Measurements from ENCODE around the gene EFHC1. TPM values are rescaled to one million over a fixed set of nuclear protein-coding genes. Genes with fewer than 3 reads are reported as not detected.

Gene EFHC1
- total RNA-seq, 2 experiments from 2014 or later, result 20.7 to 24.8 TPM

- no TSS peak for BruUV-seq (replicated peaks)
- no peak overlapping the region for H3K27ac ChIP-seq (ENCODE audit: low read depth, low read length, poor library complexity, severe bottlenecking)
- intact Hi-C loops (cut with micrococcal nuclease; ENCODE audit: unreplicated experiment), result no loop called here
- no peak for DNase-seq (ENCODE audit: low spot score)
- H2AFZ ChIP-seq (ENCODE audit: low read length), result no peak overlapping the region
- H3K4me2 ChIP-seq (ENCODE audit: low read length), result no peak overlapping the region
- no peaks in the 10 kb centered on the region for H3K9me2 ChIP-seq (ENCODE audit: insufficient read depth, low read length)
- H3K4me1 ChIP-seq (ENCODE audit: insufficient read depth, low read length, poor library complexity, severe bottlenecking), result peaks cover 4% of the 10 kb centered on the region
- H4K20me1 ChIP-seq (ENCODE audit: insufficient read depth, low read length), result no peaks in the 10 kb centered on the region
- no peaks in the 10 kb centered on the region for H3K9me3 ChIP-seq (ENCODE audit: low read length)
- no peaks in the 10 kb centered on the region for H3K79me2 ChIP-seq (ENCODE audit: insufficient read depth, low read depth, low read length)
- peaks cover 87% of the 10 kb centered on the region for H3K36me3 ChIP-seq (ENCODE audit: insufficient read depth, low read length)
- POLR2A ChIA-PET, result no interaction called here
- TF ChIP-seq CTCF (conservative IDR thresholded peaks at IDR 0.05; ENCODE audit: low read length), result no peak
- no peak for TF ChIP-seq EZH2phosphoT487 (IDR thresholded peaks at IDR 0.05; ENCODE audit: borderline replicate concordance, low read depth, low read length)
- H3K4me3 ChIP-seq (ENCODE audit: low read depth, low read length, poor library complexity, severe bottlenecking), result no peak overlapping the region
- CTCF ChIA-PET (ENCODE audit: unreplicated experiment), result no interaction called here
Observed at GRCh38 chr6:52513896-52514295, 93.8 kb downstream of the EFHC1 start.

DNA sequence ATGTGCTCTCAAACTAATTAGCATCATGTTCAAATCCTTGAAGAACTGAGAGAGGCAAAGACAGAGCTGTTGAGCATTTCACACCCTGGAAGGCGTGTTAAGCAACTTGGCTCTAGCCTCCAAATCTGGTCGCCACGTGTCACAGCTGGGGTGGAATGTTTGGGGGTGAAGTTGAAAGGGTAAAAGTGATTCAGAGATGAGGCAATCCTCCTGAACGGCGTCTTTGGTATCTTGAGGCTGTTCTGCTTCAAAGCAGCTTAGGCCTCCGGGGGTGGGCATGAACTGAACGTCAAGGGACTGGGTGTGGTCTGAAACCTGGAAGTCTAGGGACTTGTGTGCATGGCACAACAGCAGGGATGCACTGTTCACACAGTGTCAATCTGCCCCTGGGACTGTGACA is 94.4 kb downstream of the EFHC1 start:
- TF ChIP-seq CTCF (conservative IDR thresholded peaks at IDR 0.05; ENCODE audit: low read length) (no peak), EZH2phosphoT487 (IDR thresholded peaks at IDR 0.05; ENCODE audit: borderline replicate concordance, low read depth, low read length) (no peak)
- no peak overlapping the region for H3K4me2 ChIP-seq (ENCODE audit: low read length)
- POLR2A ChIA-PET, result interaction anchor here (1.3 kb wide), 1 partner anchor 20 kb away, joined by 4 read pairs; no protein-coding TSS in a partner anchor
- no peaks in the 10 kb centered on the region for H3K9me2 ChIP-seq (ENCODE audit: insufficient read depth, low read length)
- BruUV-seq (replicated peaks), result no TSS peak
- no peaks in the 10 kb centered on the region for H3K9me3 ChIP-seq (ENCODE audit: low read length)
- peaks cover 84% of the 10 kb centered on the region for H3K36me3 ChIP-seq (ENCODE audit: insufficient read depth, low read length)
- peaks cover 4% of the 10 kb centered on the region for H3K4me1 ChIP-seq (ENCODE audit: insufficient read depth, low read length, poor library complexity, severe bottlenecking)
- no peaks in the 10 kb centered on the region for H4K20me1 ChIP-seq (ENCODE audit: insufficient read depth, low read length)
- CTCF ChIA-PET (ENCODE audit: unreplicated experiment), result no interaction called here
- no peak overlapping the region for H3K4me3 ChIP-seq (ENCODE audit: low read depth, low read length, poor library complexity, severe bottlenecking)
- H3K27ac ChIP-seq (ENCODE audit: low read depth, low read length, poor library complexity, severe bottlenecking), result no peak overlapping the region
- no peak overlapping the region for H2AFZ ChIP-seq (ENCODE audit: low read length)
- DNase-seq (ENCODE audit: low spot score), result no peak
- no peaks in the 10 kb centered on the region for H3K79me2 ChIP-seq (ENCODE audit: insufficient read depth, low read depth, low read length)
- intact Hi-C loops (cut with micrococcal nuclease; ENCODE audit: unreplicated experiment), result no loop called here

- POLR2A ChIA-PET, result interaction anchor here (0.6 to 1.3 kb wide), 3 partner anchors 19 to 92 kb away, joined by 3 to 4 read pairs (median 3); no protein-coding TSS in a partner anchor
- CTCF ChIA-PET (ENCODE audit: unreplicated experiment), result interaction anchor here (0.5 kb wide), 2 partner anchors 9 to 108 kb away, joined by 3 read pairs; no protein-coding TSS in a partner anchor
- H3K9me2 ChIP-seq (ENCODE audit: insufficient read depth, low read length), result no peaks in the 10 kb centered on the region
- peaks cover 82% of the 10 kb centered on the region for H3K36me3 ChIP-seq (ENCODE audit: insufficient read depth, low read length)
- BruUV-seq (replicated peaks), result no TSS peak
- no peak for TF ChIP-seq EZH2phosphoT487 (IDR thresholded peaks at IDR 0.05; ENCODE audit: borderline replicate concordance, low read depth, low read length)
- no peak for TF ChIP-seq CTCF (conservative IDR thresholded peaks at IDR 0.05; ENCODE audit: low read length)
- H4K20me1 ChIP-seq (ENCODE audit: insufficient read depth, low read length), result no peaks in the 10 kb centered on the region
- H3K4me2 ChIP-seq (ENCODE audit: low read length), result no peak overlapping the region
- intact Hi-C loops (cut with micrococcal nuclease; ENCODE audit: unreplicated experiment), result no loop called here
- H2AFZ ChIP-seq (ENCODE audit: low read length), result no peak overlapping the region
- no peak overlapping the region for H3K27ac ChIP-seq (ENCODE audit: low read depth, low read length, poor library complexity, severe bottlenecking)
- no peak for DNase-seq (ENCODE audit: low spot score)
- no peaks in the 10 kb centered on the region for H3K79me2 ChIP-seq (ENCODE audit: insufficient read depth, low read depth, low read length)
- no peak overlapping the region for H3K4me3 ChIP-seq (ENCODE audit: low read depth, low read length, poor library complexity, severe bottlenecking)
- no peaks in the 10 kb centered on the region for H3K4me1 ChIP-seq (ENCODE audit: insufficient read depth, low read length, poor library complexity, severe bottlenecking)
- no peaks in the 10 kb centered on the region for H3K9me3 ChIP-seq (ENCODE audit: low read length)
Observed at GRCh38 chr6:52515219-52515960, 95.2 kb downstream of the EFHC1 start.
